GM21576 (cell line): ENCODE data around the gene LOXHD1.

ENCODE experiments used
- ATAC-seq: cut with Tn5 transposase; IDR thresholded peaks from one replicate; pipeline ENCODE4 v1.9.1; 2021; ENCODE audit warnings: mild to moderate bottlenecking, moderate library complexity; ENCODE audit not compliant: unreplicated experiment

Gene LOXHD1

DNA sequence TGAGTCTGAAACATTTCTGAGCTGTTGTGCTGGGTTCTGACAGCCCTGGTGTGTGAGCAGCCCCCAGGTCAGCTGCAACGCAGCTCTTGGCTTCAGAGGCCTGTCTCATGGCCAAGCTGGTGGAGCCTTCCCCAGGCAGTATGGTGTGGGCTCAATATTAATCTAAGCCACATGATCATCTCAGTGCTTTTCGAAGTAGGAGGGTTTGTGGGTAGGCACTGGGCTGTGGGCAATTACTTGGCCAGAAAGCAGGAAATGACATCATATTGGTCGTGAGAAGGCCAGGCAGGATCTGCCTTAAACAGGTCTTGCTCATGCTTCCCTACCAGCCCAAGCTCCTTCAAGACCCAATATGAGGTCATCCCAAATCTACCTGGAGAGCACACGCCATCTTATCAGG, 26.9 kb downstream of the LOXHD1 start:
- ATAC-seq, result no peak

DNA sequence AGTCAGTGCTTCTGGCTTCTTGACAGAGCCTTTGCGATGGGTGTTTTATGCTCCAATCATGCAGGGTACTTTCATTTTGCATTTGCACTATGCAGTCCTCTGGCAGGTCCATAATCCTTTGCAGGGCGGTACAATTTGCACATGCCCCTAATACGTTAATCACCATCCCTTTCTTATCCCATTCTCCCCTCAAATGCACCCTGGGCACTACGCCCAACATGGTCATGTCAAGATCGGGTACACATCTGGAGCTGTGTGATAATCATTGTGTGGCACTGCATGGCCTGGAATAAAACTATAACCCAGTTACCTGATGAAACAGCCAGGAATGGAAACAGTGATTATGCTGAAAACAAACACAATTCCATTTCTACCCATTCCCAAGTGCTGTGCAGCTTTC, 27.7 kb downstream of the LOXHD1 start:
- ATAC-seq, result no peak

DNA sequence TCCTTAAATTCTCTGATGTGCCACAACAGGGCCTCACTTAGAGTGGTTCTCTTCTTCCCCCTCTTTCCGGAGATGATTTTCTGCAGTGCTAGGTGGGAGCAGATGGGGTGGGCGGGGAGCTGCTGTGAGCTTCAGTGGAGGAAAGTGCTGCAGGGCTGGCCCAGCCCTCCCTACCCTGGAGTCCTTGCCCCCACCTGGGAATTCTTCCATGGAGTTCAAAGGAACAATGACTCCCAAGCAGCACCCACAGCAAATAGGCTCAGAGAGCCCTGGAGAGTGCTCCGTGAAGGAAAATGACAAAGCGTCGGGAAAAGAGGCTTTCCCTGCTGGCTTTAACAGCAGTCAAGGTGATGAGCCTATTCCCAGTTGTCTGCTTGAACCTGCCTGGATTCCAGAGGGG, 28.8 kb downstream of the LOXHD1 start:
- no peak for ATAC-seq

DNA sequence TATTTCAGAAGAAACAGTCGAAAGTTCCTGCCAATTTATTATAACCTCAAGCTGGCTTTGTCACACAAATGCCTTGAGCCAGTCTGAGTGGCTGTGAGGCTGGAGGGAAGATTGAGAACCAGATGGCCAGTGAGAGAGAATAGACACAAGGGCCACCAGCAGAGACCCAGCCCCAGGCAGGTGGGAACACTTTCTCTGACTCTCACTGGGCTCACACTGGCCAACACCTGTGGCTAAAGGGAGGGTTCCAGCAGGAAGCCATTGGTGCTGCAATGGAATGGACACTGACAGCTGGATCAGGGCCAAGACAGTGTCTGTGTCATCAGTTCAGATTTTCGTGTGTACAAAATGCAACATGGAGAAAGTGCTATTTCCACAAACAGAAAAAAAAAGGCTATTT, 29.9 kb downstream of the LOXHD1 start:
- no peak for ATAC-seq

DNA sequence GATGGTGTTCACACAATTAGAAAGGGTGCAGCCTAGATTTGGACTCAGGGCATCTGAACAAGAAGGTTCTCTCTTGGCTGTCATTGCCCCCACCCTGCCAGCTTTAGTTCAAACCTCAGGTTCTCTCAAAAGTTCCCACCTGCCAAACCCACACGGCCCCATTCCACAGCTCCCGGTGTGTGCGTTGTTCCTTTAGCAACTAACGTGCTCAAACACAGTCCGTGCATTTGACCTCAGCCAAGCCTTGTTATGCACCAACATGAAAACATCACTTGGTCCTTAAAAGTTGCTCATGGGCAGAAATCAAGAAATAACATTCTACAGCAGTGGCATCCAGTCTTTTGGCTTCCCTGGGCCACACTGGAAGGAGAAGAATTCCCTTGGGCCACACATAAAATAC, 32.0 kb downstream of the LOXHD1 start:
- no peak for ATAC-seq

DNA sequence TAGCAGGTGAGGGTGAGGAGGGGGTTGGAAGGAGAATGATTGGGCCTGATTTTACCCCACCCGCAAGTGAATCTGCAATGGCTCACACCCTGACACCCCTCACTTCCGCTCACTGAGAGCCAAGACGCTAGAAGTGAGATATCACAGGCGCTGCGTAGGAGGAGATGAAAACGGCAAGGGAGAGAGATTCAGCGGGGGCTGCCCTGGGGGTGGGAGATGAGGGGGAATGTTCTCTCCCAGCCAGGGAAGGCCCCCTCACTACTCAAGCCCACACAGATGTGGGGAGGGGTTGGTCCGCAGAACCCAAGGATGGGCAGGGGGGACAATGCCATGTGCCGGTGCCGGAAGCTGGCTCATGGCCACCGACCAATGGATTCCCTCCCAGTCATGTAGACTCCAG, 32.9 kb downstream of the LOXHD1 start:
- ATAC-seq, result no peak

DNA sequence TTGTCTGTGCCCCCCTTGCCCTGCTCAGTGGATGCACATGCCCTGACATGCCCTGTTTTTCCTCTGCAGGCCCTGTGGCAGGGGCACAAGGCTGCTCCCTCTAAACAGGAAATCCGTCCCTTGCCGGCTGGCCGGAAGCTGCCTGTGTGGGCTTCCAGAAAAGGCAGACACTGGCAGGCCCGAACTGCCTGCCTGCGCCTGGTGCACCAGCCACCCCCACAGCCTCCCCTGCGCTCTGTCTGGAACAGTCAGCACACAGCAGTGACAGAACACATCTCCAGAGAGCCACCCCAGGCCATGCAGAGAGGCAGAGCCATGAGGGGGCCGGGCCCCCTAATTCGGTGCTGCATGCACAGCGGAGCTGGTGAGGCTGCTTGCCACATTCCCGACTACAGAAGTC, 33.5 kb downstream of the LOXHD1 start:
- no peak for ATAC-seq

DNA sequence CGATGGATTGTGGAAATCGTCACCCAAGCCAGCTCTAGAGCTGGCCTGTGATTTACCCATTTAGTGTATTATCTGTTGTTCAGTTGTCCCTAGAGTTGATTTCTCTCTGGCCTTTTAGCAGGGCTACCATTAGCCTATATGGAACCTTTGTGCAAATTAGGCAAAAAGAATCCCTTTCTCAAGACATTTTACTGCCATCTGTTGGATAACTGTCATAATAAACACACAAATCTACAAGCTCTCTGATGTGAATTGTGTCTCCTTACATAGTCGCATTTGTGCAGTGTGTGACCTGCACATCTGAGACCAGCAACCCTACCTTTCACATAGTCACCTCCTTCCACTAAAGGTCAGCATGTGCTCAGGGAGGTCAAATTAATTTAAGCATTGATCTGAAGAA, 34.0 kb downstream of the LOXHD1 start:
- no peak for ATAC-seq

DNA sequence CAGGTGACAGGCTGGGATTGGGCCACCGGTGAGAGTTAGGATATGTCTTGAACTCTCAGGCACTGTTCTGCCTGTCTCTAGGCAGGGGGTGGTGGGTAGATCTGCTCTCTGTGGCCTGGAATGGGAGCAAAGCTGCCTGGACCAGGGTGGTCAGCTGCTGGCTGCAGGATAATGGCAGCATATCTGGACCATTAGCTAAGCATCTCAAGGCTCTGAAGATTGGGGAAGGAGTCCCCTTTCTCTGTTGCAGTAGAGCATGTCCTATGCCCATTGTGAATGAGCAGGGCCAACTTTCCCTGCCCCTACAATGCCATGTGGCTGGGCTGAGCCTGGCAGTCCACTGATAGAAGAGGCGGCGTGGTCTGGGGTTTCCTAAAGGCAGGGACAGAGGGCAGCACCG, 34.6 kb downstream of the LOXHD1 start:
- no peak for ATAC-seq

DNA sequence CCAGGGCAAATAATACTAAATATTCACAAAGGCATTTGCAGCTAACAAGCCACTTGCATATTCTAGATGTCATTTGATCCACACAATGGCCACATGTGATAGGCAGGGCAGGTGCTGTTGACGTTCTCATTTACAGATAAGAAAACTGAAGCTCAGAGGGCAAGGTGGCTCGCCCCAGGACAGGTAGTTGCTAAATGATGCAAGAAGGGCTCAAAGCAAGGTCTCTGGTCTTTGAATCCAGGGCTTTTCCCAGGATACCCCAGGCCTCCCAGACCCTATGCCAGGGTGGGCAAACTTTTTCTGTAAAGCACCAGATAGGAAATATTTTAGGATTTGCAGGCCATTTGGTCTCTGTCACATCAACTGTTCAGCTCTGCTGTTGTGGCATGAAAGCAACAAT, 35.1 kb downstream of the LOXHD1 start:
- ATAC-seq, result no peak

DNA sequence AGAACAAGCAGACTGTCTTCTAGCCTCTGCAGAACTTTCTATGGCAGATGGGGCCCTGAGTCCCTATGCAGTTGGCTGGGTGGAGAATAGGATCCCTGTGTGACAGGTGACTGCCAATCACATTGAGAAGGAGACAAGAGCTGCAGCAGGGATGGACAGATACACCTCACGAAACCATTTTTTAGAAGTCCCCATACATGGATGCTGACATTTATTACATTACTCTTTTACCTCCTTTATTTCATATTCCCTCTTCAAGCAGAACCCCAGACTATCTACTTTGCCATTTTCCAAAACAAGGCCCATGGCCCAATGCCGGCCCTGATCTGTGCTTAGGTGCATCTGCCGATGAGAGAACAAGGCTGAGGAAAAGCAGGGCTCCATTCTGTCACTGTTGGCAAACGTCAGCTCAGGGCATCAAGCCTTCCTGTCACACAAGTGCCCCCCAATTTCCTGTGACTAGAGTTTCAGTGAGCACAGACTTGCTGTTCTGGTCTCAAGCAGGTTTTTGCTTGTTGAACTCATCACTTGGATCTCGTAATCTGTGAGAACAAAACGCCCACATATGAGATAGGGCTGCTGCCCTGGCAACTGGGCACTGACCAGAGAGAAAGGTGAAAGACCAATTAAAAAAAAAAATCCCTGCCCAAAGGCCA, 35.8 kb downstream of the LOXHD1 start:
- ATAC-seq, result no peak

DNA sequence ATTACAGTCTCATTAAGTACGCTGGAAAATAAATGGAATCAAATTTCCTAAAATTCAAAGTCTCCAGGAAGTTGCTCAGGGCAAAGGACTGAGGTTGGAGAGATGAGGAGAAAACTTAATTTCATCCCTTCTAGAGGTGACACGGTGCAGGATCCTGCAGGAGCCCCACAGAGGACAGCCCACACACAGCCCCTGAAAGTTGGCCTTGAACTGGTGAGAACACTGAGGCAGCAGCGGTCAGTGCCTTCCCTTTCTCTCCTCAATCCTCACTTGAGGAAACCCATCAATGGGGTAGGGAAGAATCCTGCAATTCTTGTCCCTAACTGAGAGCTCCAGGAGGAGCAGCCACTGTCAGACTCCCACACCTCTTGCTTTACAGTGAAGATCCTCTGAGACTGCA, 37.5 kb downstream of the LOXHD1 start:
- ATAC-seq, result no peak

DNA sequence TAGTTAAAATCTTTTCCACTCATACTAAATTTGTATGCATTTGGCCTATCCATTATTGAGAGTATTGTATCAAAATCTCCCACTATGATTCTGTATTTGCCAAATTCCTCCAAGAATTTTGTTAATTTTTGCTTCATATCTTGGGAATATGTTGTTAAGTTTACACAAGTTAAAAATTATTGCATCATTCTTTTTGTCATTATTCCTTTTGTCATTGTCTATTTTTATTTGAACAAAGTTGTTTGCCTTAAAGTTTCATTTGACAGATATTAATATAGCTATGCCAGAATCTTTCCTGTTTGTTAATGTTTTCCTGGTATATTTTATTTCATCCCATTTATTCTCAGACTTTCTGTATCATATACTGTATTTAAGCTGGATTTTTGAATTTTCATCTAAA, 41.3 kb downstream of the LOXHD1 start:
- no peak for ATAC-seq

DNA sequence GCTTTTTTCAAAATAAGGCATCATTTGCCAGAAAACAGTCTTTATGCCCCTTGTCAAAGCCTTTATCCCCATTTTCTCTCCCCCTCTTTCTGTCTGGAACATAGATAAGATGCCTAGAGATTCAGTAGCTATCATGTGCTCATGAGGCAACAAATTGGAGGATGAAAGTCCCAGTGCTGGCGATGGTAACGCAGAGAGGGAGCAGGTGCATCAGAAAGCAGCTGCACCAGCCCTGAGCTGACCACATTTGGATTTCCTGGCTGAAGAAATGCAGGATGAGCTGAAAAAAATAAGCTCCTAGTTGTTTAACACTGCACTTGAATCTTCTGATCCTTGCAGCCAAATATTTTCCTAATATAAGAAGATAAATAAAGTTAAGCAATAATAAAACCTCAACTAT, 48.0 kb downstream of the LOXHD1 start:
- no peak for ATAC-seq

DNA sequence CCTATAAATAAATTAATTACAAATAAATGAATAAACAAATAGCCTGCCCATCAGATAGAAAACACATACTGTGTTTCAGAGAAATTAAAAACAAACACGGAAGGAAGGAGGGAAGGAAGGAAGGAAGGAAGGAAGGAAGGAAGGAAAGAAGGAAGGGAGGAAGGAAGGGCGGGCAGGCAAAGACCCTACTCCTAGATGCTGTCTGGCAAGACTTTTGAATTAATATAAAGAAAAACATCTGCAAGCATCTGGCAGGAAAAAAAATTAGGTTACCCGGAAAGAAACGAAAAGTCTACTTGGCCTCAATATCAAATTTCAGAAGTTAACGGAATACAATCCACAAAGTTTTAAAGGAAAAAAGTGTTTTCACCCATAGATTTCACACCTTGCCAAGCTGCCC, 49.1 kb downstream of the LOXHD1 start:
- no peak for ATAC-seq

DNA sequence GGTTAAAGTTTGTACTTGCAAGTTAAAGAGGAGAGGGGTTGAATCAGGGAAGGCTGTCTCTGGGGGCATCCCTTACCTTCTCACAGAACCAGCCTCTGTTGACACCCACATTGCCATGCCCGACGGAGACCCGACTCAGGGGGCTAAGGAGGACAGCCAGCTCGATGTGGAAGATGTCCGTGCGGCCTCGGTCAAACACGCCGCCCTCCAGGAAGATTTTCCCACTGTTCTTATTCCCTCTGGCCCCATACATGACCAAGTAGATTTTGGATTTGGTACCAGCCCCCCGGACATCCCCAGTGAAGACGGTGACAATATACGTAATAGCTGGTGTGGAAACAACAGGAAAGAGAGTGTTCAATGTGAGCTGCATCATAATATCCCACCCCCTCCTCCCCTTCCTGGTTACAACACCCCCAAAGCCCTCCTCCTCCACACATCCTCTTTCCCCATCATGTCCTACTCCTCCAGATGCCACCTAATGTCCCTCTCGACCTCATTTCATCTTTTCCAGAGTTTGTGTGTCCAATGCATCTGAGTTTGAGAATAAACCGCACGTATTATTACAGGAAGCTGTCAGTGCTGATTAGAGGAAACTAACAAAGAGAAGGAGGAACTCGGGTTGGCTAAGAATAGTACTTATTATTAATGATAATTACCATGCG, 55.7 kb downstream of the LOXHD1 start:
- ATAC-seq, result no peak

DNA sequence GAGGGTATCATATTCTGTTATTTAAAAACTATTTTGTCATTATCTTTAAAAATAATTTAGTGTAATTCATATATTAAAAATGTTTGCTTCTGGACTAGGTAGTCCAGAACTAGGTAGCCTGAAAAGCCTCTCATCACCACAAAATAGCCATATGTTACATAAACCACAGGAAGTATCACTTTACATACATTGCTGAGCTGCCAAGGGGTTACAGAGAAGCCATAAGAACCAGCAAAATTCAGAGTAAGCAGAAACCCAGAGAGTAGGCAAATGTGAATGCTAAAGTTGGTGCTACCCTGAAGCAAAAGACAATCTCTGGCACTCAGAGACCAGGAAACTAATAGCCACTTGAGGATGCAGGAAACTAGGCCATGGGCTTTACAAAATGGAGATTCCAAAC, 60.9 kb downstream of the LOXHD1 start:
- ATAC-seq, result no peak

DNA sequence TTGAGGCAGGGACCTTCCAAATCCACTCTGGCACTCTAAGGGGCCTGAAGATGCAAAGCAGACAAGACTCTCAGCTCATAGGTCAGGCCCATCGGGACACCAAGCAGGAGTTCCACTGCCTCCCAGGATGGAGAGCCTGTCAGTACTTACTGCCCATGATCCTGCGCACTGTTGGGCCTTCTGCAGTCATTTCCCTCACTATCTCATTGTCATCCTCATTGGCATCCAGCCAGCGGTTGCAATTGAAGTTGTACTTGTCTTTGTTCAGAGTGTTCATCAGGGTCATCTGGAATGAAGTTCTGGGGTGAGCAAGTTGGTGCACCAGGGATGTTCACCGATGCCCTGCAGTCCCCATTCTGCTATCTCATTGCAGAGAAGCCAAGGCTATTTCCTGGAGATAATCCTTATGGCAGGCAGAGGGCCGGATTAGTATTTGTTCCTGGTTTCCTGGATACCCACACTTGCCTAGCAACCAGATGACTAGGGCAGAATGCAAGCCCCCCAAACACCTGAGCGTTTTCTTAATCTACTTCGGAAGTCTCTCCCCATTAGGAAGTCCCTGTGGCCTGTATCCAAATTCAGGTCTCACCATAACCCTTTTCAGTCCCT, 65.1 kb downstream of the LOXHD1 start:
- no peak for ATAC-seq

DNA sequence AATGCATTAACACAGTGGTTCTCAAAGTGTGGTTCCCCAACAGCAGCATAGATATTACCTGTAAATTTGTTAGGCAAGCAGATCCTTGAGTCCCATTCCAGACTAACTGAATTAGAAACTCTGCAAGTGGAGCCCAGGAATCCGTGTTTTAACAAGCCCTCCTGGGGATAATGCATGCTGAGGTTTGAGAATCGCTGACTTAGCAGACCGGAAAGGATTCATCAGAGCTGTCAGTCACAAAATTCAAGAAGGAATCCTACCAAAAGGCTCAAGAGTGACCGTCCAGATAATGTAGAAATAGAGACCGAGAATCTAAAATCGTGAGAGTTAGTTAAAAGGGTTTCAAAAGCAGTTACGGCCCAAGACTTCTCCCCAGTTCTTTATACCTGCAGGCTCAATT, 66.9 kb downstream of the LOXHD1 start:
- ATAC-seq, result no peak

DNA sequence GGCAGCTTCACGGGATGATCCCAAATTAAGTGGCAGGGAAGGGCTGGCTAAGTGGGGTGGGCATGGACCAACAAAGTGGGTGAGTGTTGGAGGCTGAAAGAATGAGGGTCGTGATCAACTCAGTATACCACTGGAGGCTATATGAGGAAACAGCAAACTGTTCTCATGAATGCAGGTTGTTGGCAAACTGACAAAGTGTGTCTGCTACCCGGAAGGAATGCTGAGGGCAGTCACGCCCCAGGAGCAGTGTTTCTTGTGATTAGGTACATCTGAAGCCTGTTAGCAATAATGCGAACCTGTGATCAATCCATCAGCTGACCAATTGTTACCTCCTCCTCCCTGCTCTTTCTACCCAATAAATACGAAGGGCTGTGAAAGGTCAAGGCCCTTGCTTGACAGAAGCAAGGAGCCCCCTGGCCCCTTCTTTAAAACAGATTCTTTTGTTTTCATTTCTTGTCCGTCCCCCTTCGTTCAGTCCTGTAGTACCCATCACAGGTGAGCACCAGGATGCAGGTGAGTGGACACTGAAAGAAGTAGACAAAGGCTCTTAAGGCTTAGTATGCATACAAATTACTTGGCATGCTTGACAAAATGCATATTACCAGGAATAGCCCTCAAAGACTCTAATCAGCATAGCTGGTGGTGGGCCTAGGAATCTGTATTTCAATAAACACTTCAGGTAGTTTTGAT, 67.9 kb downstream of the LOXHD1 start:
- ATAC-seq, result no peak

DNA sequence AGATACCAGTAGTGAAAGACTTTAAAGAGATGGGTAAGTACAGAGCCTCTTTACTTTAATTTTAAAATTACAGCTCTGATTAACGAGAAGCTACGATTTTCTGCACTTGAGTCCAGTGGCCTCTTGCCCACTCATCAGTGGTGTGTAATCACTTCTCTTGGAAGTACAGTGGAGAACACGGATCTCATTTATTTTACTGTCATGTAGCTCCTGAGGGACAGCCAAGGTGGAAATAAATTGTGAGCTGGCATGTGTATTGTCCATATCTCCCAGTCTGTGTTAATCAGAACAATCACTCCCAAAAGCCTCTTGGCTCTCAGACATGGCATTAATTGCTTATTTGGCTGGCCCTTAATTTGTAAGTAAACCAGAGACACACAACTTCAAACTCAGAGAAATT, 69.4 kb downstream of the LOXHD1 start:
- ATAC-seq, result no peak

DNA sequence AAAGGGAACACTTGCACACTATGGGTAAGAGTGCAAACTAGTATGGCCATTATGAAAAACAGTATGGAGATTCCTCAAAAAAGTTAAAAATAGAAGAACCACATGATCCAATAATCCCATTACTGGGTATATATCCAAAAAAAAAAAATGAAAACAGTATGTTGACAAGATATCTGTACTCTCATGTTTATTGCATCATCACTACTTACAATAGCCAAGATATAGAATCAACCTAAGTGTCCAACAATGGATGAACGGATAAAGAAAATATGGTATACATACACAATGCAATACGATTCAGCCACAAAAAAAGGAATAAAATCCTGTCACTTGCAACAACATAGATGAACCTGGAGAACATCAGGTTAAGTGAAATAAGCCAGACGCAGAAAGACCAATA, 73.3 kb downstream of the LOXHD1 start:
- no peak for ATAC-seq
